WTC11 (cell line): ENCODE results near the gene GALNT15. TPM values are rescaled to one million over a fixed set of nuclear protein-coding genes. Genes with fewer than 3 reads are reported as not detected.

ENCODE experiments used
- ATAC-seq: fragments of 200-7000 bp; cut with Tn5 transposase; 2 replicates; pipeline ENCODE4 v1.10.0; 2021; ENCODE audit warnings: mild to moderate bottlenecking, moderate library complexity
- CTCF ChIA-PET: fragments of 300-600 bp; sonication (Branson Sonifier 250); formaldehyde crosslinking; loops from one replicate; lab custom pipeline; 2021; ENCODE audit warnings: antibody characterized with exemption; lab: Charles Lee
- POLR2A ChIA-PET: fragments of 350-600 bp; sonication (Branson Sonifier 250); formaldehyde crosslinking; loops from one replicate; lab custom pipeline; 2021; ENCODE audit warnings: antibody characterized with exemption; lab: Charles Lee
- DNase-seq: peaks from one replicate; pipeline ENCODE4 v3.0.0; 2021; ENCODE audit warnings: low spot score
- H3K27ac Mint-ChIP-seq: 2 replicates; pipeline ENCODE4 v1.8.0; 2021; ENCODE audit warnings: mixed read lengths
- H3K27me3 Mint-ChIP-seq: 2 replicates; pipeline ENCODE4 v1.8.0; 2021; ENCODE audit warnings: low read depth, mild to moderate bottlenecking, moderate library complexity, mixed read lengths
- H3K36me3 Mint-ChIP-seq: 2 replicates; pipeline ENCODE4 v1.8.0; 2021; ENCODE audit warnings: mixed read lengths
- H3K4me1 Mint-ChIP-seq: 2 replicates; pipeline ENCODE4 v1.8.0; 2022; ENCODE audit warnings: mixed read lengths
- H3K4me3 Mint-ChIP-seq: 2 replicates; pipeline ENCODE4 v1.8.0; 2021; ENCODE audit warnings: mild to moderate bottlenecking, moderate library complexity, mixed read lengths
- H3K9me3 Mint-ChIP-seq: 2 replicates; pipeline ENCODE4 v1.8.0; 2021; ENCODE audit warnings: mixed read lengths
- ATF1 ChIP-seq: sonication (generic); formaldehyde crosslinking; IDR thresholded peaks from 2 replicates; pipeline ENCODE4 v1.8.1; 2023; ENCODE audit warnings: mild to moderate bottlenecking, moderate library complexity, missing genetic modification reagents
- ATF6 ChIP-seq: sonication (generic); formaldehyde crosslinking; IDR thresholded peaks from 2 replicates; pipeline ENCODE4 v1.8.1; 2023; ENCODE audit warnings: mild to moderate bottlenecking, missing genetic modification reagents
- CBFB ChIP-seq: sonication (generic); formaldehyde crosslinking; IDR thresholded peaks from 2 replicates; pipeline ENCODE4 v1.8.1; 2022; ENCODE audit warnings: mild to moderate bottlenecking, low read depth, missing genetic modification reagents
- EMX1 ChIP-seq: fragments of 250-450 bp; sonication (Bioruptor Pico); IDR thresholded peaks from 2 replicates; pipeline ENCODE4 v1.8.0; 2021; ENCODE audit warnings: mild to moderate bottlenecking
- ERG ChIP-seq: fragments of 250-450 bp; sonication (Bioruptor Pico); IDR thresholded peaks from 2 replicates; pipeline ENCODE4 v1.8.0; 2021; ENCODE audit warnings: mild to moderate bottlenecking
- ETV6 ChIP-seq: sonication (generic); formaldehyde crosslinking; IDR thresholded peaks from 2 replicates; pipeline ENCODE4 v1.8.1; 2022; ENCODE audit warnings: mild to moderate bottlenecking, missing genetic modification reagents
- FOXJ3 ChIP-seq: sonication (generic); formaldehyde crosslinking; IDR thresholded peaks from 2 replicates; pipeline ENCODE4 v1.9.0; 2021; ENCODE audit warnings: missing genetic modification reagents, mild to moderate bottlenecking, borderline replicate concordance
- FOXK1 ChIP-seq: sonication (generic); formaldehyde crosslinking; IDR thresholded peaks from 2 replicates; pipeline ENCODE4 v1.8.0; 2022; ENCODE audit warnings: mild to moderate bottlenecking, moderate library complexity, missing genetic modification reagents
- FOXP1 ChIP-seq: sonication (generic); formaldehyde crosslinking; IDR thresholded peaks from 2 replicates; pipeline ENCODE4 v1.8.0; 2022; ENCODE audit warnings: missing genetic modification reagents, mild to moderate bottlenecking, moderate library complexity, borderline replicate concordance
- HMGXB4 ChIP-seq: sonication (generic); formaldehyde crosslinking; IDR thresholded peaks from 2 replicates; pipeline ENCODE4 v1.8.1; 2023; ENCODE audit warnings: mild to moderate bottlenecking, moderate library complexity, missing genetic modification reagents
- KAT7 ChIP-seq: sonication (generic); formaldehyde crosslinking; IDR thresholded peaks from 2 replicates; pipeline ENCODE4 v1.8.1; 2023; ENCODE audit warnings: missing genetic modification reagents, mild to moderate bottlenecking, borderline replicate concordance
- MLX ChIP-seq: sonication (generic); formaldehyde crosslinking; IDR thresholded peaks from 2 replicates; pipeline ENCODE4 v1.8.1; 2023; ENCODE audit warnings: mild to moderate bottlenecking, missing genetic modification reagents, moderate library complexity
- NFYB ChIP-seq: sonication (generic); formaldehyde crosslinking; conservative IDR thresholded peaks from 2 replicates; pipeline ENCODE4 v1.8.0; 2022; ENCODE audit warnings: low read depth, missing genetic modification reagents
- NR1H2 ChIP-seq: sonication (generic); formaldehyde crosslinking; IDR thresholded peaks from 2 replicates; pipeline ENCODE4 v1.9.0; 2021; ENCODE audit warnings: mild to moderate bottlenecking, moderate library complexity, missing genetic modification reagents
- NR2C2 ChIP-seq: sonication (generic); formaldehyde crosslinking; IDR thresholded peaks from 2 replicates; pipeline ENCODE4 v1.8.0; 2022; ENCODE audit warnings: mild to moderate bottlenecking, missing genetic modification reagents
- OVOL2 ChIP-seq: fragments of 250-450 bp; sonication (Bioruptor Pico); IDR thresholded peaks from 2 replicates; pipeline ENCODE4 v1.9.0; 2021; ENCODE audit warnings: mild to moderate bottlenecking, borderline replicate concordance
- SMAD3 ChIP-seq: sonication (generic); formaldehyde crosslinking; IDR thresholded peaks from 2 replicates; pipeline ENCODE4 v1.8.0; 2022; ENCODE audit warnings: missing genetic modification reagents, mild to moderate bottlenecking, borderline replicate concordance
- SP1 ChIP-seq: sonication (generic); formaldehyde crosslinking; conservative IDR thresholded peaks from 2 replicates; pipeline ENCODE4 v1.8.1; 2022; ENCODE audit warnings: missing genetic modification reagents
- TP53 ChIP-seq: sonication (generic); formaldehyde crosslinking; IDR thresholded peaks from 2 replicates; pipeline ENCODE4 v1.8.1; 2023; ENCODE audit warnings: mild to moderate bottlenecking, missing genetic modification reagents
- ZNF121 ChIP-seq: sonication (generic); formaldehyde crosslinking; IDR thresholded peaks from 2 replicates; pipeline ENCODE4 v1.8.0; 2023; ENCODE audit warnings: missing genetic modification reagents
- ZNF263 ChIP-seq: sonication (generic); formaldehyde crosslinking; IDR thresholded peaks from 2 replicates; pipeline ENCODE4 v1.8.1; 2022; ENCODE audit warnings: low read depth, mild to moderate bottlenecking, moderate library complexity, missing genetic modification reagents
- ZNF317 ChIP-seq: sonication (generic); formaldehyde crosslinking; IDR thresholded peaks from 2 replicates; pipeline ENCODE4 v1.8.1; 2023; ENCODE audit warnings: low read depth, mild to moderate bottlenecking, moderate library complexity, missing genetic modification reagents, borderline replicate concordance
- ZNF671 ChIP-seq: fragments of 250-450 bp; sonication (Bioruptor Pico); IDR thresholded peaks from 2 replicates; pipeline ENCODE4 v1.8.0; 2021; ENCODE audit warnings: mild to moderate bottlenecking
- total RNA-seq: library from RNA; stranded (reverse); gene quantifications from 3 replicates; pipeline ENCODE4 v1.2.3, GENCODE V29; 2021

GALNT15 gene
- total RNA-seq, 1 experiment from 2014 or later: 0.15 TPM

GRCh38 chr3:16132190-16132589, 42.3 kb upstream of the GALNT15 start:
- peaks cover 4% of the 10 kb centered on the region for H3K9me3 Mint-ChIP-seq
- ChIA-PET POLR2A (no interaction called here), CTCF (interaction anchor here (2.2 kb wide), 1 partner anchor 46 kb away, joined by 6 read pairs; no protein-coding TSS in a partner anchor)

GRCh38 chr3:16132928-16133327, 41.6 kb upstream of the GALNT15 start:
- H3K4me3 Mint-ChIP-seq: no peak overlapping the region
- TF ChIP-seq ZNF263 (no peak), NR2C2 (no peak), SMAD3 (CRISPR knock-in tag) (no peak), NFYB (CRISPR knock-in tag) (no peak), ERG (CRISPR knock-in tag) (no peak), FOXK1 (CRISPR knock-in tag) (no peak), KAT7 (CRISPR knock-in tag) (no peak)

More at GRCh38 chr3:16132190-16132589, 42.3 kb upstream of the GALNT15 start:
- peak; percentile 86 for ATAC-seq
- no peak overlapping the region for H3K4me3 Mint-ChIP-seq
- TF ChIP-seq ZNF671 (CRISPR knock-in tag) (no peak), SMAD3 (CRISPR knock-in tag) (0 out of 2 replicates have a peak, but pooled peaks have one; percentile 41), ZNF121 (peak; percentile 55; the same call in 1 of the 2 replicates)
- TF ChIP-seq, all 79 proteins: peak for 2
- no peaks in the 10 kb centered on the region for H3K27me3 Mint-ChIP-seq
- H3K4me1 Mint-ChIP-seq: 0 out of 2 replicates have a peak, but pooled peaks cover 5% of the 10 kb centered on the region
- DNase-seq: peak; percentile 32
- H3K27ac Mint-ChIP-seq: no peak overlapping the region
- no peaks in the 10 kb centered on the region for H3K36me3 Mint-ChIP-seq

GRCh38 chr3:16134173-16134928, 40.1 kb upstream of the GALNT15 start:
- CTCF ChIA-PET: interaction anchor here (0.6 to 2.2 kb wide), 3 partner anchors 44 to 1042 kb away, joined by 3 to 6 read pairs (median 4); no protein-coding TSS in a partner anchor
- H3K27me3 Mint-ChIP-seq: no peaks in the 10 kb centered on the region
- 0 out of 2 replicates have a peak, but pooled peaks cover 5% of the 10 kb centered on the region for H3K4me1 Mint-ChIP-seq
- H3K9me3 Mint-ChIP-seq: peaks cover 8% of the 10 kb centered on the region
- no peak for TF ChIP-seq ATF1 (CRISPR knock-in tag)
- TF ChIP-seq NR2C2: no peak
- TF ChIP-seq, all 79 proteins: peak for 0
- POLR2A ChIA-PET: no interaction called here
- ATAC-seq (no peak), DNase-seq (no peak)
- Mint-ChIP-seq H3K4me3 (no peak overlapping the region), H3K27ac (no peak overlapping the region), H3K36me3 (no peaks in the 10 kb centered on the region)

More at GRCh38 chr3:16132928-16133327, 41.6 kb upstream of the GALNT15 start:
- Mint-ChIP-seq H3K27me3 (no peaks in the 10 kb centered on the region), H3K36me3 (no peaks in the 10 kb centered on the region), H3K9me3 (peaks cover 8% of the 10 kb centered on the region), H3K27ac (no peak overlapping the region), H3K4me1 (0 out of 2 replicates have a peak, but pooled peaks cover 5% of the 10 kb centered on the region)
- ATAC-seq (no peak), DNase-seq (no peak)
- ChIA-PET POLR2A (no interaction called here), CTCF (interaction anchor here (1.7 to 2.2 kb wide), 2 partner anchors 45 to 115 kb away, joined by 4 to 6 read pairs; no protein-coding TSS in a partner anchor)

- TF ChIP-seq EMX1 (CRISPR knock-in tag): no peak
- TF ChIP-seq OVOL2: no peak
- no peak for TF ChIP-seq NR1H2
- no peak for TF ChIP-seq ZNF317
- no peak for TF ChIP-seq FOXJ3 (CRISPR knock-in tag)
- no peak for TF ChIP-seq MLX
- TF ChIP-seq TP53 (CRISPR knock-in tag): no peak
- no peak for TF ChIP-seq HMGXB4 (CRISPR knock-in tag)
- TF ChIP-seq ZNF263: no peak
- TF ChIP-seq CBFB (CRISPR knock-in tag): no peak
- TF ChIP-seq ETV6: no peak
- no peak for TF ChIP-seq SP1 (CRISPR knock-in tag)
- no peak for TF ChIP-seq ATF6 (CRISPR knock-in tag)
- TF ChIP-seq FOXP1 (CRISPR knock-in tag): no peak
- ATAC-seq (no peak), DNase-seq (no peak)
- CTCF ChIA-PET: no interaction called here
- POLR2A ChIA-PET: no interaction called here
- H3K4me3 Mint-ChIP-seq: no peak overlapping the region
- no peaks in the 10 kb centered on the region for H3K36me3 Mint-ChIP-seq
- peaks cover 11% of the 10 kb centered on the region for H3K9me3 Mint-ChIP-seq
- no peaks in the 10 kb centered on the region for H3K27me3 Mint-ChIP-seq
- H3K27ac Mint-ChIP-seq: no peak overlapping the region
- H3K4me1 Mint-ChIP-seq: 0 out of 2 replicates have a peak, but pooled peaks cover 5% of the 10 kb centered on the region
Observed at GRCh38 chr3:16136055-16136454, 38.4 kb upstream of the GALNT15 start.
